COLO668 (cell line): Measurements from ENCODE around the gene COMT.

Source experiments
- DNase-seq: peaks from one replicate; lab custom pipeline; 2025; ENCODE audit not compliant: unreplicated experiment; lab: John Stamatoyannopoulos, UW

Gene COMT

GRCh38 chr22:19968450-19968891 lies 26.9 kb downstream of the COMT start:
- no peak for DNase-seq

DNA sequence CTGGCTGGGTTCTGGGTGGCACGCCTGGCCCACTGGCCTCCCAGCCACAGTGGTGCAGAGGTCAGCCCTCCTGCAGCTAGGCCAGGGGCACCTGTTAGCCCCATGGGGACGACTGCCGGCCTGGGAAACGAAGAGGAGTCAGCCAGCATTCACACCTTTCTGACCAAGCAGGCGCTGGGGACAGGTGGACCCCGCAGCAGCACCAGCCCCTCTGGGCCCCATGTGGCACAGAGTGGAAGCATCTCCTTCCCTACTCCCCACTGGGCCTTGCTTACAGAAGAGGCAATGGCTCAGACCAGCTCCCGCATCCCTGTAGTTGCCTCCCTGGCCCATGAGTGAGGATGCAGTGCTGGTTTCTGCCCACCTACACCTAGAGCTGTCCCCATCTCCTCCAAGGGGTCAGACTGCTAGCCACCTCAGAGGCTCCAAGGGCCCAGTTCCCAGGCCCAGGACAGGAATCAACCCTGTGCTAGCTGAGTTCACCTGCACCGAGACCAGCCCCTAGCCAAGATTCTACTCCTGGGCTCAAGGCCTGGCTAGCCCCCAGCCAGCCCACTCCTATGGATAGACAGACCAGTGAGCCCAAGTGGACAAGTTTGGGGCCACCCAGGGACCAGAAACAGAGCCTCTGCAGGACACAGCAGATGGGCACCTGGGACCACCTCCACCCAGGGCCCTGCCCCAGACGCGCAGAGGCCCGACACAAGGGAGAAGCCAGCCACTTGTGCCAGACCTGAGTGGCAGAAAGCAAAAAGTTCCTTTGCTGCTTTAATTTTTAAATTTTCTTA lies 27.8 kb downstream of the COMT start:
- no peak for DNase-seq

DNA sequence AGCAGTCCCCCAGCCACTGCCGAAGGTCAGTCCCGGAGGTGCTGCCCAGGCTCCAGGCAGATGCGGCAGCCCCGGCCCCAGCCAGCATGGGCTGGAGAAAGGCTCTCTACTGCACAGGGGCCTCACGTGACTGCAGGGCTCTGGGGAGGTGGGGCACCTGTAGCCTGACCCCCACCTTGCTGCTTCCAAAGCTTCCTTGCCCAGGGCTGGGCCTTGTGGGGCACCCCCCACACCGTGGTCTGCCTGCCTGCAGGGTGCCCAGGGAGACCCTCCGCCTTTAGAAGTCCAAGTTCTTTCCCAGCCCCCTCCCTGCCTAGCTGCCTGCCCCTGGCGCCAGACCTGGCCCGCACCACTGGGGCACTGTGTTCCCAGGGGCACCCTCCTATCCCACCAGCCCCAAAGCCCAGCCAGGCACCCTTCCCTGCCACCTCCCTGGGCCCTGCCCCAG lies 28.5 kb downstream of the COMT start:
- no peak for DNase-seq

DNA sequence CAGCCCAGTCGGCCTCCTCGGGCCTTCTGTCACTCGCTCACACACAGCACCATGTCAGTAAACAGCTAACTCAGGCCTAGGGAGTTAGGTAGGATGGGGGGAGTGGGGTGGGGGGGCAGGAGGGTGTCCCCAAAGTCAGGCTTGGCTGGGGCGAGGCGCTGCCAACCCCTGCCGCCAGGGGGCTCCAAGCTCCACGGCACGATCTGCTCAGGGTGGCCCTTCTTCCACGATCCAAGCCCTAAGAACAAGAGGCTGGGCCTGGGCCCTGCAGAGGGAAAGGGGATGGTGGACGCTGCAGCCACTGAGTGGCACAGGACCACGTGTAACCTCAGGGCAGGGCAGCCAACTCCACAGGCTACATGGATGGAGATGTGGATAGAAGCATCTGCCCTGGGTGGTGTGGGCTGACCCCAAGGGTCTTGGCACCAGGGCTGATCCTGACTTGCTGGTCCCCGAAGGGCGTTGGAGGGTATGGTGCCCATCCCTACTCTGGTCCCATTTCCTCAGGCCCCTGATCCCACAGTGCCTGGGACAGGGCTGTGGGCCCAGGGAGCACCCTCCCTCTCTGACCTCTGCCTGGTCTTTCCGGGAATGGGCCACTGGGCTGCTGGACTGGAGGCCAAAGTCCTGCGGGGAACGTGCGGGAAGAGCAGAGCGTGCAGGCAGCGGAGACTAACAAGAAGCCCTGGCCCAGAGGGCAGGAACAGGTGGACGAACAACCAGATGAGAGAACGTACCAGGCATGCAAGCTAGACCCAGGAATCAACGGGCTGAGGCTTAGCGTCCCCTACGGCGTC lies 29.1 kb downstream of the COMT start:
- DNase-seq: peak; percentile 60

DNA sequence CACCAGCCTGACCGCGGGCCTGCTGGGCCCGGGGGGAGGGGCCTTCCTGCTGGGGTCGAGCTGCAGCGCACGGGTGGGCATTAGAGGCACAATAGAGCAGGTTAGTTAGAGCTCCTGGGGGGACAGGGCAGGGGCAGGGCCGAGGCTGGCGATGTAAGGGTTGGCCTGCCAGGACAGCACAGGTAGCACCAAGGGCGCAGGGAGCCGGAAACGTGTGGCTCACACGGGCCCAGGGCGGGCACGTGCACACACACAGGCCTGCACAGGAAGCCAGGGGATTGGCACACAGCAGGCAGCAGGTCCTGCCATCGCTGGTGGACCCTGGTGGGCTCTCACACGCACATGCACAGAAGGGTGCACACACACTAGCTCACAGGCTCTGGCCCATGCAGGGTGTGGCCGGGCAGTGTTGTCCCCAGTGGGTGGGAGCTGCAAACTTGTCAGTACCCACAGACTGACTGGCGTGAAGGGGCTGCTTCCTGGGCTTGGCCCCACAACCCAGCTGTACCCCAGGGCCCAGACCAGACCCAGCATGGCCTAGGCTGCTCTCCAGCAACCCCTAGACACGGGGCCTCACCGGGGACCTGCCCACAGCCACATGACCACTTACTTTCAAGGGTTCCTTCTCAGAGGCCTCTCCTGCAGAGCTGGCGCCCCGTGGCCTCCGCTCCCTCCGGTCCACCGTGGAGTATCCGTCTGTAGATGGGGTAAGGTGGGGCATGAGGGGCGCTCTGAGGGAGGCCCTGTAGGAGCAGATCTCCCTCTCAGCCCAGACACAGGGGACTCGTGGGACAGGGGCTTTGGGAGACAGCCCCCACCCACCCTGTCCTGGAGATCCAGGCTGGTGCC lies 29.9 kb downstream of the COMT start:
- DNase-seq: no peak

GRCh38 chr22:19972251-19972650 lies 30.7 kb downstream of the COMT start:
- no peak for DNase-seq

GRCh38 chr22:19972652-19973550 lies 31.3 kb downstream of the COMT start:
- DNase-seq: no peak

- DNase-seq: no peak
Measured at GRCh38 chr22:19973551-19974267, 32.1 kb downstream of the COMT start.

- peak; percentile 87 for DNase-seq
Measured at GRCh38 chr22:19974268-19974861, 32.8 kb downstream of the COMT start.

GRCh38 chr22:19974935-19975706 lies 33.5 kb downstream of the COMT start:
- peak; percentile 84 for DNase-seq

DNA sequence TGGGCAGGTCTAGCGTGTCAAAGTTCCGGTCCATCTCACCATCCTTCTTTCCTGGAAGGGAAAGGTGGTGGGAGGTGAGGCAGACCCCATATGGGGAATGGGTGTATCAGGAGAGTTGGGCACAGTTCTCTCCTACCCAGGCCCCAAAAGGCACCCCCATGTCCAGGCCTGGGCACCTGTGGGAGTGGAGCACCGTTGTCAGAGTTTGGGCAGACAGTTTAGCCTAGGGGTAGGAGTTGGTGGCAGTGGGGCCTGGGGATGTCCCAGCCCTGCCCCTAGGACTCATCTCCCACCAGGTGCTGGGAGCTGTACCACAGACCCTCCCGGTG lies 34.1 kb downstream of the COMT start:
- no peak for DNase-seq

DNA sequence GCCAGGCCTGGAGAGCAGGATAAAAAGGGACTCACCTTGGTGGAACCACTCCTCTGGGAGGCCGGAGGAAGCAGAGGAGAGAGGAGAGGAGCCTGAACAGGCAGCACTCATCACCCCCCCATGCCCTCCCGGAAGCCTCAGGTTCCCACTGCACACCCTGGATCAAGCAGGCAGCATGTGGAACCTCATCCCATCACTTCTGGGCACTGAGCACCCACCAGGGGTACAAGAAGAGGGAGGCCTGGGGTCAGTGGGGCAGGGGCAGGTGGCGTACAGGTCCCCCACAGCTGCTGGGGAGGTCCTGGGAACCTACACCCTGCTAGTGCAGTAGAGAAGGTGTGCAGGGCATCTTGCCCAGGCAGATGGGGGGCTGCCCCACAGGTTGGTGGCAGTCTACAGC lies 35.1 kb downstream of the COMT start:
- DNase-seq: no peak

- no peak for DNase-seq
Measured at GRCh38 chr22:19977296-19978243, 36.0 kb downstream of the COMT start.

DNA sequence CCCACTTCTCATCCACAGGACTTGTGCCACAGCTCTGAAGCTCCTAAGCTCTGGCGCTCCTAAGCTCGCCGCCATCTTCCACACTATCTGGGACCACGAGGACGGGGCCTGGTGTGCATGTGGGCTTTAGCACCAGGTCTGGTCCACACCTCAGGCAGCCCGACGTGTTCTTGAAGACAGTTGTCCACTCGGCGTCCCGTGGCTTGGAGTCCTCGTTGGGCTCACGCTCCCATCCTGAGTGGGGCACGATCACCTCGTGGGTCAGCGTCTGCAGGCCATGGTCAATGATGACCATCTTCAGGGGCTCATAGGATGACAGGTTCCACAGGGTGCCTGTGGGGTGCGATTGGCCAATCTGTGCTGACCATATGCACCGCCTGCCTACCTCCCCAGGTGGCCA lies 37.2 kb downstream of the COMT start:
- no peak for DNase-seq

- DNase-seq: no peak
Measured at GRCh38 chr22:19979712-19980493, 38.3 kb downstream of the COMT start.

GRCh38 chr22:19980766-19981165 lies 39.2 kb downstream of the COMT start:
- no peak for DNase-seq
